ENCODE measurements around the gene TEX52.

Gene TEX52

GRCh38 chr12:2858334-2858733, 1.5 kb upstream of the TEX52 start:
- TF ChIP-seq MYC (IDR thresholded peaks at IDR 0.05; ENCODE audit: low read depth, low read length) (no peak), POLR2A (IDR thresholded peaks at IDR 0.05; ENCODE audit: extremely low read depth, insufficient read length) (no peak), CTCF (IDR thresholded peaks at IDR 0.05; ENCODE audit: low read depth, low read length) (no peak), MAX (IDR thresholded peaks at IDR 0.05; ENCODE audit: low read depth, low read length) (no peak)
- no peak for DNase-seq (ENCODE audit: low read depth)
- H3K4me3 ChIP-seq (ENCODE audit: low read depth, low read length) = no peak overlapping the region

GRCh38 chr12:2857576-2857975, 737 bp upstream of the TEX52 start:
- DNase-seq (ENCODE audit: low read depth) = no peak
- H3K4me3 ChIP-seq (ENCODE audit: low read depth, low read length) = no peak overlapping the region
- TF ChIP-seq MYC (IDR thresholded peaks at IDR 0.05; ENCODE audit: low read depth, low read length) (no peak), CTCF (IDR thresholded peaks at IDR 0.05; ENCODE audit: low read depth, low read length) (no peak)

GRCh38 chr12:2856051-2856450, 788 bp downstream of the TEX52 start:
- no peak overlapping the region for H3K4me3 ChIP-seq (ENCODE audit: low read depth, low read length)
- peak; percentile 25 for DNase-seq (ENCODE audit: low read depth)
- TF ChIP-seq MYC (IDR thresholded peaks at IDR 0.05; ENCODE audit: low read depth, low read length) (no peak), MAX (IDR thresholded peaks at IDR 0.05; ENCODE audit: low read depth, low read length) (no peak), POLR2A (IDR thresholded peaks at IDR 0.05; ENCODE audit: extremely low read depth, insufficient read length) (no peak), CTCF (IDR thresholded peaks at IDR 0.05; ENCODE audit: low read depth, low read length) (no peak)

- no peak overlapping the region for H3K4me3 ChIP-seq (ENCODE audit: low read depth, low read length)
- TF ChIP-seq POLR2A (IDR thresholded peaks at IDR 0.05; ENCODE audit: extremely low read depth, insufficient read length) = no peak
- no peak for TF ChIP-seq CTCF (IDR thresholded peaks at IDR 0.05; ENCODE audit: low read depth, low read length)
- TF ChIP-seq MAX (IDR thresholded peaks at IDR 0.05; ENCODE audit: low read depth, low read length) = no peak
- TF ChIP-seq MYC (IDR thresholded peaks at IDR 0.05; ENCODE audit: low read depth, low read length) = no peak
- no peak for DNase-seq (ENCODE audit: low read depth)
Observed at GRCh38 chr12:2855546-2855945, 1.3 kb downstream of the TEX52 start.

- no peak for DNase-seq (ENCODE audit: low read depth)
- no peak overlapping the region for H3K4me3 ChIP-seq (ENCODE audit: low read depth, low read length)
- TF ChIP-seq MYC (IDR thresholded peaks at IDR 0.05; ENCODE audit: low read depth, low read length) = no peak
- no peak for TF ChIP-seq POLR2A (IDR thresholded peaks at IDR 0.05; ENCODE audit: extremely low read depth, insufficient read length)
- TF ChIP-seq CTCF (IDR thresholded peaks at IDR 0.05; ENCODE audit: low read depth, low read length) = no peak
- TF ChIP-seq MAX (IDR thresholded peaks at IDR 0.05; ENCODE audit: low read depth, low read length) = no peak
Observed at GRCh38 chr12:2854669-2855453, 2.0 kb downstream of the TEX52 start.

All from NB4 (cell line).